ENCODE results near the gene GPN2.

- TF ChIP-seq CTCF (IDR thresholded peaks at IDR 0.05) (no peak), POLR2A (IDR thresholded peaks at IDR 0.05; ENCODE audit: low read depth) (no peak)
Measured at GRCh38 chr1:26855636-26856035, 34.4 kb downstream of the GPN2 start.

All from esophagus muscularis mucosa (tissue), 3 donors.